GM13976 (cell line): Measurements from ENCODE around the gene UBE2G2.
A peak's percentile ranks its signal among the peaks of the same experiment; 100 is the strongest.

Experiments used
- DNase-seq: peaks from one replicate; pipeline ENCODE4 v3.0.0; 2012; ENCODE audit warnings: low spot score
- CTCF ChIP-seq: IDR thresholded peaks from 2 replicates; pipeline ENCODE4 v1.5.1; 2012; ENCODE audit warnings: borderline replicate concordance, mild to moderate bottlenecking; ENCODE audit not compliant: insufficient read depth; ENCODE audit errors: extremely low read depth, missing control alignments, control extremely low read depth
- in situ Hi-C: fragments of 300-500 bp; cut with MboI; formaldehyde crosslinking; loops from one replicate; pipeline ENCODE4 v1.12.0; 2022; ENCODE audit warnings: low sequenced_read_pairs, mixed read lengths, inconsistent platforms; ENCODE audit not compliant: unreplicated experiment

UBE2G2 gene

GRCh38 chr21:44804762-44805161 lies 3.1 kb upstream of the UBE2G2 start:
- in situ Hi-C loops: no loop called here
- no peak for DNase-seq
- no peak for TF ChIP-seq CTCF

GRCh38 chr21:44803651-44804050 lies 2.0 kb upstream of the UBE2G2 start:
- DNase-seq: no peak
- in situ Hi-C loops: no loop called here
- no peak for TF ChIP-seq CTCF

GRCh38 chr21:44802396-44803153 lies 955 bp upstream of the UBE2G2 start:
- in situ Hi-C loops: no loop called here
- no peak for TF ChIP-seq CTCF
- no peak for DNase-seq

GRCh38 chr21:44800971-44801467 lies 601 bp downstream of the UBE2G2 start:
- in situ Hi-C loops: no loop called here
- peak; percentile 77 for DNase-seq
- TF ChIP-seq CTCF: peak; percentile 47

- TF ChIP-seq CTCF: no peak
- in situ Hi-C loops: no loop called here
- no peak for DNase-seq
These were observed 1.5 kb downstream of the UBE2G2 start for GRCh38 chr21:44800103-44800502.

- TF ChIP-seq CTCF: no peak
- in situ Hi-C loops: loop anchor here (10.0 kb wide), 3 partner anchors 135 to 455 kb away; no protein-coding TSS in a partner anchor
- DNase-seq: no peak
These were observed 2.0 kb downstream of the UBE2G2 start for GRCh38 chr21:44799646-44800045.
